Stimulated activated CD4-positive, alpha-beta T cell treated with anti-CD3 and anti-CD28 coated beads, Interleukin-1b, Interleukin-23, amount 100 ng/mL, for 1 hour (primary cell): ENCODE results near the gene SMYD3.
"Not testable (repeated sequence)": the region's sequence is repeated elsewhere in the genome, so short reads cannot be mapped to it uniquely, and the experiment has no call there.

Experiments used
- DNase-seq, 2 donors: peaks; one replicate each; pipeline ENCODE4 v3.0.0-alpha.2; 2020; ENCODE audit warnings: low read depth in 2 of 2

Gene SMYD3

DNA sequence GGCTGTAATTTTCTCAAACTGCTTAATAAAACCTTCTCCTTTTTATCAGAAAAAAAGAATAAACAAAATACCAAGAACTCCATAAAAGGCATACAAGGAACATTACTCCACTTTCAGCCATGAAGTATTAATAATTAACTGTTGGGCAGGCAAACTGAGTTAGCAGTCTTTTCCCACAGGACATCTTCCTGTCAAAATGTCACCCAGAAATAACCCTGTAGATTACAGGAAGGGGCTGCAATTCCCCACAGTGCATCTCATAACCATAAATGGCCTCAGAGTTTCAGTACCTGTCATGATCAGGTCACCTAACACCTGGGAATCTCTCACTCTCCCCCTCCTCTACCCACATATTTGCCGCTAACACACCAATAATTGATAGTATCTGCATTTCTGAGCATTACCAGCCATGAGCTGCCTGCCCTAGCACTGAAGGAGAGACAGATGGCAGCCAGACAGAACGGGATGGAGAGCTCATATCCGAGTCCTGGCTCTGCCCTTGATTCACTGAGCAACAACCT, 475.0 kb downstream of the SMYD3 start:
- no peak for DNase-seq

DNA sequence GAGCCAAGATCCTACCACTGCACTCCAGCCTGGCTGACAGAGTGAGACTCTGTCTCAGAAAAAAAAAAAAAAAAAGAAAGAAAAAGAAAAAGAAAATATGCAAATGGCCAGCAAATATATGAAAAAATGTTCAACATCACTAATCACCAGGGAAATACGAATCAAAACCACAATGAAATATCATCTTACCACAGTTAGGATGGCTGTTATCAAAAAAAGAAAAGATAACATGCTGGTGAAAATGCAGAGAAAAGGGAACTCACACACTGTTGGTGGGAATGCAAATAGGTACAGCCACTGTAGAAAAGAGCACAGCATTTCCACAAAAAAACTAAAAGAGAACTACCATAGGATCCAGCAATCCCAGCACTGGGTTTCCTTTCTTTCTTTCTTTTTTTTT, 477.5 kb downstream of the SMYD3 start:
- no peak for DNase-seq

DNA sequence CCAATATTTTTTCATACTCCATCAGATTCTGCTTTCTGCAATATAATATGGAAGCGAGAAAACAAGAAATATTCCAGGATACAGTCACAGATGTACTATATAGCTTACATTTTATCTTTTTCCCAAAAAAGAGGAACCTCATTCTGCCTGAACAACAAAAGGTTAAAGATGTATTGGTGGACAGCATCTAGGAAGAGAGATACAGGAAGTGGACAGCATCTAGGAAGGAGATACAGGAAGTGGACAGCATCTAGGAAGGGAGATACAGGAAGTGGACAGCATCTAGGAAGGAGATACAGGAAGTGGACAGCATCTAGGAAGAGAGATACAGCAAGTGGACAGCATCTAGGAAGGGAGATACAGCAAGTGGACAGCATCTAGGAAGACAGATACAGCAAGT, 483.0 kb downstream of the SMYD3 start:
- not testable (repeated sequence) for DNase-seq

DNA sequence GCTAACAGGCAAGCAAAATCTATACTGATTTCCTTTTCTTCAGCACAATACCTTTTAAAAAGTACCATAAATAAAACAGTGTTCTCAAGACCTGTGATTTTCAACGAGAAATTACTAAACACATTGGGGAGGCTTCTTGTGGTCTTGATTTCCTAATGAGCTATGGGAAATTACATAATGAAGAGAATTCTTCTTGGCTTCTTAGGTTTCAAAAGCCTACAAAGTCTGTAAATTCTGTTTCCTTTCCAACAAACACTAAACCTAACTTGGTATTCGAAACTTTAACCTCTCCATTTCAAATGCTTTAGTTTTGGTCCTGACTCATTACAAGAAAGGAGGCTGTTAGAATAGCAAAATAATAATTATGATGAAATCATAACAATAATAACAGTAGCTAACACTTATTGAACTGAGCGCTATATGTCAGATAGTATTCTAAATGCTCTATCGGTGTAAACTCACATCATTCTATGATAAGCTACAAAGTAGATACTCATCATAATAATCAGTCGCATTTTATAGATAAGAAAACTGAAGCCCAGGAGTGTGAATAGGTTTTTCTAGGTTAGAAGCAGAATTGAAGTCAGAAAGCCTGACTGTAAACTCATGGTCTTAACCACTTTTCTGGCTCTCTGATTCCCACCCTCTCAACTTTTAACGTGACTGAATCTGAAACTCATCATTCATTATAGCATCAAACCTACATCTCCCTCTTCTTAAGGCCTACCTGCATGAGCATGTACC, 486.7 kb downstream of the SMYD3 start:
- no peak for DNase-seq

DNA sequence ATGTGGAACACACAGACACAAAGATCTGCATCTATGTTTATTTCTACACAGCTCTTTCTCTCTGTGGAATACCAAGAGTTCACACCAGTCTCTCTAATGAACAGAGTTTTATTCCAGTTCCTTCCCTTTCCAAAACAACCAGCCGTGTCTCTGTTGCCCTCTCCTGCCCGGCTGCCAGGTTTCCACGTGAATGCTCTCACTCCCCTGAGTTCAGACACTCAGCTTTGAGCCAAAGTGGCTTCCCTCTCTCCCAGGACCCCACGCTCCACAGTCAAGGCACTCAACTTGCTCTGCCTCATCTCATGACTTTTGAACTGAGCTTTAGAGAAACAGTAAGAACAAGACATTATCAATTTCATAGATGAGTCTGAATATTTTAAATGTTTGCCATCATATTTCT, 488.9 kb downstream of the SMYD3 start:
- no peak for DNase-seq

DNA sequence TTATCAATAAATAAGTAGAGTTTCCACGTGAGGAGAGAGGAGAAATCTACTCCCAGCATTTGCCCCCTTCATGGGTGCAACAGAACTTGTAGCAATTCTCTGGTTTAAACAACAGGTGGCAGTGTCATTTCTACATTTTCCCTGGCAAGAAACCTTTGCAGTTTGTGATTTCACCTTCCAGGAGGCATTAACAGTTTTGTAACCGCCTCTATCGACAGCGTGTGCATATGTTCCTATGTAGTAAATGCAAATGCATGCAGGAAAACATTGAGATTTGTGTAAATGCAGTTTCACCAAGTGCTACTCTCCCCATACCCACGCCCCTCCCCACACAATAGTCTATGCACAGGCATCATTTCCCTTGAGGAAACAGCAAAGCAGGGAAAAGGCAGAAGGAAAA, 494.7 kb downstream of the SMYD3 start:
- no peak for DNase-seq

DNA sequence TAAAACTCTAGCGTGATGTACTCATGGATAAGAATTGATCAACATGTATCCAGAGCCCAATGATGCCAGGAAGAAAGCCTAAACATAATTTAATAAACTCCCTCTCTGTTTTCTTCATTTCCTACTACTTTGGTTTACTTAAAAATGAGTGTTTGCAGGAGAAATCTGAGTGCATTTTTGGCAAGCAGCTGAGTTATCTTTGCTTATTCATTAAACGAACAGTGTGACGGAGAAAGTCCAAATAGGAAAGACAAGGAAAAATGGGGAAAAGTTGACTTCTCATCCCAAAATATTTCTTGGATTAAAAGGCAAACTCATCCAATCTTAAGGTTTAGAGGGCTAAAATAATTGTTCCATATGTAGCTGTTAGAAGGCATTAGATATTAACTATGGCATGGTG, 496.7 kb downstream of the SMYD3 start:
- no peak for DNase-seq

DNA sequence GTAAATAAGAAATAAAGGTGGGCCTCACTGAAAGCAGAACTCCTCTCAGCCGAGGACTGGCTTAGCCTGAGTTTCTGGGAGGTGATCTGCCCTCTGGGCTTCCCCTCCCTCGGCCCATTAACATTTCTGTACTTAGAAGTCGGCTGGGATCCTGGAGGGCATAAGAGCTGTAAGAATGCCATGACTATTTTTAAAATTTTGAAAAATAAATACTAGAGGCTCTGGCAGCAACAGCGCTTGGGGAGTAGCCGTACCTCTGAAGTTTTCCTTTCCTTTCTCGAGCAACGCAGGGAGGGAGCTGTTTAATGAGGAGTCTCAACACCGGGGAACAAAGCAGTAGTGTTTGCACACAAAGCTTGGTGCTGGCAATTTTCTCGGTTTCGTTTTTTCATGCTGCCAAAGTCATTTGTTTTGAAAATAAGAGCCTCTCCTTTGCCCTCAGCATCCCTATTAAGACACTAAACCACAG, 498.7 kb downstream of the SMYD3 start:
- no peak for DNase-seq

DNA sequence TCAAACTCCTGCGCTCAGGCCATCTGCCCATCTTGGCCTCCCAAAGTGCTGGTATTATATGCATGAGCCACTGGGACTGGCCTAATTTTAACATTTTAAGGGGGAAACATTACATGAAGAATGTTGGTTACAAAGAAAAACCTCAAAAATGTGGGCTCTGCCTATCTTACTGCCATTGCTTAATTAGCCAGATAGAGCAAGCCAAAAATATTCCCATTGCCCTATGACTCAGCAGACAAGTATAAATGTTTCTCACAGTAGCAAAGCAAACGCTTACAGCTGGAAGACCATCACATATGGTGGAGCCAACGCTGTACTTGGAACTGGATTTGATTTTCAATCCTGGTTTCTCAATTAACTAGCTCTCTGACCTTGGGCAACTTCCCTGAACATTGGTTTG, 502.0 kb downstream of the SMYD3 start:
- no peak for DNase-seq

DNA sequence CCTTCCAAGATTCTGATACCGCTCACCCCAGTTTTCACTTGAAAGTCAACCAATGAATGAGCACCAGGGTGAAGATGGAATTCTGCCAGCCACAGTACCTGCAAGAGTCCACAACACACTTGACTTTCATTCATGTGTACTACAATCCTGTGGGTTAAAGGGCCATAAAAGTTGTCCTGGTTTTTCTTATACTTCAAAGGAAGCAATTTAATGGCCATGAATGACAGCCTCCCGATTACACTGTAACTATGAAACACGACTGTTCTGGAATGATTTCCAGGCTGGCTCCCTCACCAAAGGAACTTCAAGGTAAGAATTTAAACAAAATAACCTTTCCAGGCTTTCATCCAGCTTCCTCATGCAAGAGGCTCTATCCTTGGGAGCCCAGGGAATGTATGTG, 502.8 kb downstream of the SMYD3 start:
- no peak for DNase-seq

DNA sequence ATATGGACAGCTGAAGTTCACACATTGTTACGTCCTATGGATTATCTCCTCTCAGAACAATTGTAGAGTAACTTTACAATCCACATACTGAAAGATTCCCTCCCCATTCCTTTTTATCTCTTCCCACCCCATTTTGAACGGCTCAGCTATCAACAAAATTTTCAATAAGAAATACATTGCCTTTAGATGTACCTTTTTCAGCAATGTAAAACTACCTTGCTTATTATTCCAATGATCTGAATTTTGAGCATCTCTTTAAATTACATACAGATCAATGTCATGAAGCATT, 503.7 kb downstream of the SMYD3 start:
- DNase-seq, result no peak

DNA sequence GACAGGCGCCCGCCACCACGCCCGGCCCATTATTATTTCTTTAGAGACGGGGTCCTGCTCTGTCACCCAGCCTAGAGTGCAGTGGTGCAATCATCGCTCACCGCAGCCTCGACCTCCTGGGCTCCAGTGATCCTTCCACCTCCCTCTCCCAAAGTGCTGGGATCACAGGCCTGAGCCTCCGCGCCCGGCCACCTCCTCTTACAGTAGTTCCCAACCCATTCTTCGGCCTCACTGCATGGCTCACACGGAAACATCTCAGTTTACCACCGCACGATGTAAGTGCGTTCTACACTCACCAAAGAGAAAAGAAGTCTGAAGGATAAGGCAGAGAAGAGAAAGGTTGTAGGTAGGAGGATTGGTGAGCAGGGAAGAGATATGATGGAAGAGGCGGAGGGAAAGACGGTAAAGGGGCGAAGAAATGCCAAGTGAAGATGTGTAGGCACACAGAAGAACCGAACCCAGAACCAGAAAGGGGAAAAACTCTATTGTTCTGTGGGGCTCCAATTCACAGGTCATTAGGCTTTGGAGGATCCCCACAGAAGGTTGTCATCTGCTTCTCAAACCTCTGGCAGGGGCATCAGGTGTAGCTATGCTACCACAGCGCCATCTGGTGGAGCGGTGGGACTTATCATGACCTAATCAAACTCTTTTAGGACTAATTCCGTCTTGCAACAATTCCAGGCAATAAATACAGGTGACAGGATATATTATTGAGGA, 504.2 kb downstream of the SMYD3 start:
- peak; percentile 63 to 84 for DNase-seq

DNA sequence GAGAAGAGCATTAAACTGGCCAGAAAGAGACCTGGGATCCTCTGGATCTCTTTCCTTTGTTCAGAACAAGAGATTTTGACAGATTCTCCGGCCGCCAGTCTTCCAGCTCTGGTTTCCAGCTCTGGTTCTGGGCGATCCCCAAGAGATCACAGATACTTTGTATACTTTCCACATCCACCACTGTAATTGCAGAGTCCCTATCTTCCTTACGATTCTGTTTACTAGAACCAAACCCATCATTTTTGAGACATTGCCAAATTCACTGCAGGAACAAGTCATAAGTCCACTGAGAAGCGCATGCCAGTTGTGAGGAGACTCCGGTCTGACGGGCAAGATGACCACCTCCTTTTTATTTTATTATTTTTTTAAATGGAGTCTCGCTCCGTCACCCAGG, 505.2 kb downstream of the SMYD3 start:
- DNase-seq, result no peak

DNA sequence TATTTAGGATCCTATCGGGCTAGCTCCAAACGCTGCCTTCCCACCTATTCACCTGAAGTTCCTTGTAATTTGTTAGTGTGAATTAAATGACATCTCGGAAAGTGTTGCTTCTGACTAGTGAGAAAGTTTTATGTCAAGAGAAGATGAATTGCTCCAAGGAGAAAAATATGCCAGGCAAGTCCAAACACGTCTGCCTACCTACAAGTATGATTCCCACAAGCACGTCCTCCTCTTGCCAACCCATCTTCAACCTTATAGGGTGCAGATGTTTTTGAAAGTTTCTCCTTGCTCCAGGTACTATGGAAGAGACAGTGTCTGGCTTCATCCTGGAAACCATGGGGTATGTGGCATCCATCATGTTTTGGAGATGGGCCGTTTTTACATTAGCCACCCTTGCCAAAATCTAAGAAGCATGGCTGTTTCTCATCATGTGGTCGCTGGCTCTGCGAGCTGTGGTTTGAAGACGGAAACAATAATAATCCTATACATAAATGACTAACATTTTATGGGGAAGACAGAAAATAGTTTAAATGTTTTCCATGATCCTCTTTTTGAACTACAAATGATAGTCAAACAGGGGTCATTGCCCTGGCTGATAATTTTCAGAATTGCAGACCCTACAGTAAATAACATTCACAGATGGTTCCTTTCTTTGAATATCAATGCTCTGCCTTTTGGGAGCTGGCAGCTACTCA, 505.8 kb downstream of the SMYD3 start:
- DNase-seq, result no peak

DNA sequence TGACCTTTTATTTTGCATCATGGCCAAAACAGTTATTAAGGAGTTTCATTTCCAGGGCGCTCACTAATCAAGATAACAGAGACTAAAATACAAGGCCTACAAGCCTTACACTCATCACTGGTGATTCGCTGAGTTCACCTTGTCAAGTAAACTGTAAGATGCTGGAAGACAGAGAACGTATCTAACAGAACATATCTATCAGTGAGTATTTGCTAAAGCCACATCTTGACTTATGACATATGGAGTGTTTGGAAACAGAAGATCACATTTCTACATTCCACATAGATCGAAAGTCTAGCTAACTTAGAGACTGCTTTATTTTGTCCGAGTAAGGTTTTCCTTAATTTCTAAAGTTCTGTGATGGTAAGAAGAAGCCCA, 506.5 kb downstream of the SMYD3 start:
- no peak for DNase-seq

DNA sequence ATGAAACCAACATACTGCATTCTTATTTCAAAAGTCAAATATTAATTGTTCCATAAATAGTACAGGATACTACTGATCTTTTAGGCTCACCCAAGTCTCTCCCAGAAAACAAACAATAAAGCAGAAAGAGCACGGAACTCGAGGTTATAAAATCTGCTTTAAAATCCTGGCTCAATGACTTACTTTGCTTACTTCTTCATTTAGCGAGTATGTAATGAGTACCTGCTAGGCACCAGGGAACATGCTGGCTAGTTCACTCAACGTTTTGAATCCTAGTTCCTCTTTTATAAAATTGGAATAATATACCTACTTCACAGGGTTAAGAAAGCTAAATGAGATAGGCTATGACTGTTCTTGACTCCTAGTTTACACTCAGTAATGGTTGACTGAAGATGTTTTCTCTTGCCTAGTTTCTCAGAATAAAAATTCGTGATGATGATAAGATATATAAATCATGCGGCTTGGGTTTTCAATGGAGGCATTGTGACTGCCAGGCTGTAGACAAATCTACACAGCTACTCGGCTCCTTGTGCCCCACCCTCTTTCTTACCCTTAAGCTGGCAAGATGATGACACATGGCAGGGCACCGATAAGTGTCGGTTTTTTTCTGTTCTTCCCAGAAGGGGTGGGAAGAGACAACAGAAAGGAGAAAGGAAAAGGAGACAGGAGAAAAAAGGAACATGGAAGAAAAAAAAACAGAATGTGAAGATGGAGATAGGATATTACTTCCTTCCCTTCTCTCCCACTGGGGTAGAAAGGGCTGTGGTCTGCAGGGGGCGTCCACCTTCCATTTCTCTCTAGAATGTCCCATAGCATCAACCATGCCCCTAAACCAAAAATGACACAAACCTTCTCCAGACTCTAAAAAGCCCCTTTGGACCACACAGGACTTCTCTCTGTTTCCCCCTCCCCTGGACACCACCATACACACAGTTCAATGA, 507.1 kb downstream of the SMYD3 start:
- DNase-seq, result no peak

DNA sequence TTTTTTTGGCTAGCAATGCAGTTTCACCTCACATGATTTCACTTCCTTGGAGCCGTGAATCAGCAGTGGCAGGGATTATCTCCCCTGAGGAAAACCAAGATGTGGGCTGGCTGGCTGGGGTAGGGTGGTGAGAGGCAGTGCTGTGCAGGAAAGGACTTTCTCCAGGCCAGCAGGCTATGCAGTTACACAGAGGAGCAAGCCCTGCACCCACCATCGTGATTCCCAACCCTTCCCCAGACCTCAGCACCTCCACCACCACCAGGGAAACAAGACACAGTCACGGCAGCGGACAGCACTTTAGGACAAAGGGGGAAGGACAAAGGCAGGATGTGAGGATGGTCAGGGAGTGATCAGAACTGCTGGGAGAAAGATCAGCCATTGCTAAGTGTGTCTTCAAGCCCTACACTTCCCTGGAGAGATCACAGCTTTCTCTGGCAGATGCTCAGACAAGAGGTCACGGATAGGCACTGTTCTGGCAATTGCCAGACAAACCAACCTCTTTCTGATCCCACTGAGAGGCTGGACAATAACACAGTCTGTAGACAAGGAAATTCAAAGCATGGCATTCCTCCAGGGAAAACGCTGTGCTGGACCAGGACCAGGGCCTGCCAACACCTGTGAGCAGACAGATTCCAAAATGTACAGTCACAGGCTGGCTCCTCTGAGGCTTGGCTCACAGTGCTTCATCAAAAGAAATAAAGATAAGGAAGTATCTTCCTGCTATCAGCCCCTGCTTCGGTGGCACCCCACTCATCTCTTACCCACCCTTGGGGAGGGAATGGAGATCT, 509.4 kb downstream of the SMYD3 start:
- no peak for DNase-seq

DNA sequence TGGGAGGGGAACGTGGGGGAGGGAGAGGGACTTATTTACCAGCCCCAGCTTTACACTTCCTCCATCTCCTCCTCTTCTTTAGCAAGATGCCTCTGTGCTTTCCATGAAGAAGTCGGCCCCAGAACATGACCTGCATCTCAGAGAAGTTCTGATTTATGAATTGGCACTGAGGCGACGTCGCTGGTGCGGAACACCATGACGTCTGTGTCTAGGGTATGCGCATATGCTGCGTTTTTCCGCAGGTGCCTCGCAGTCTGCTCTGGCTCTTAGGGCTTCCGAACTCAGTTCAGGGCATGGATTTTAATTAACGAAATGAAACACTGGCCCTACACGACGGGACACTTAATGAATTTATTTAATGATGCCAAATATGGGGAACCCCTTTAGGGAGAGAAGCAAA, 510.3 kb downstream of the SMYD3 start:
- no peak for DNase-seq

DNA sequence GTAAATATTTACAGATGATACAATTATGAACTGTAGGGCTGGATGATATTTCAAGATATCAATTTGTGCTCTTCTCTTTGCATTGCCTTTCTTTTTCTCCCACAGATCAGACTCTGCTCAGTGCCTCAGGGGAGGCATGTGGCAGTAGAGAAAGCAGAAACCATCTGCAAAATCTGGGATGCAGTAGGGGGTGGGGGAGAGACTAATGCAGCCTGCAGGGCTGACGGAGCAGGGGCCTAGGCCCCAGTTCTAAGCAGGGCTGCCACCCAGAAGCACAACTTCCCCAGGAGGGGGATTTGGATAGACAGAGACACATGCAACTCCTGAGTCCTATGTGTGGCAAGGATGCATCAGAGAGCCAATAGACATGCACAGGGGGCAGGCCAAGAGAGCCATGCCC, 511.6 kb downstream of the SMYD3 start:
- no peak for DNase-seq

DNA sequence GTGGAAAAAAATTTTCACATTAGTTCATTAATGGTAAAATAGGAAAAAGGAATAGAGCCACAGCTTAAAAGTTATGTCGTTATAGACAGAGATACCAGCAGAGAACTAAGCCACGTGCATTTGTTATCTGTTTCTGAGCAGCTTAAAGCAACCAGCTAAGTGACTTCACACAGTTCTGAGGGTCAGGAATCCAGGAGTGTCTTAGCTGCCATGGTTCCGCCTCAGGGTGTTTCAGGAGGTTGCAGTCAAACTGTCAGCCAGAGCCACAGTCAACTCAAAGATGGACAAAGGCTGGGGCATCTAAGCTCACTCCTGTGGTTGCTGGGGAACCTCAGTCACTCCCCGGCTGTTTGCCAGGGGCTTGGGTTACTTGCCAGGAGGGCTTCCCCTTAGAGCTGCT, 515.8 kb downstream of the SMYD3 start:
- DNase-seq, result no peak
